ENCODE results near the gene EBI3. TPM values are rescaled to one million over a fixed set of nuclear protein-coding genes. Genes with fewer than 3 reads are reported as not detected.
"Not testable (repeated sequence)": the region's sequence is repeated elsewhere in the genome, so short reads cannot be mapped to it uniquely, and the experiment has no call there.

EBI3 gene
- total RNA-seq, 1 experiment from 2014 or later: not detected

- no peak for DNase-seq
- no peaks in the 10 kb centered on the region for H3K9me3 ChIP-seq (replicated peaks)
- H3K4me1 ChIP-seq: no peaks in the 10 kb centered on the region
- no peak overlapping the region for H3K4me3 ChIP-seq
- H3K27me3 ChIP-seq: no peaks in the 10 kb centered on the region
- H3K36me3 ChIP-seq: no peaks in the 10 kb centered on the region
- H3K27ac ChIP-seq: no peak overlapping the region
Measured at GRCh38 chr19:4217429-4218264, 11.7 kb upstream of the EBI3 start.

- H3K27me3 ChIP-seq; H3K36me3 ChIP-seq; H3K4me3 ChIP-seq; H3K4me1 ChIP-seq; H3K9me3 ChIP-seq (replicated peaks); H3K27ac ChIP-seq; DNase-seq: not testable (repeated sequence)
Measured at GRCh38 chr19:4218523-4218922, 10.8 kb upstream of the EBI3 start.

GRCh38 chr19:4220188-4220587 lies 9.1 kb upstream of the EBI3 start:
- Histone ChIP-seq H3K27me3 (no peaks in the 10 kb centered on the region), H3K9me3 (replicated peaks) (no peaks in the 10 kb centered on the region), H3K4me3 (no peak overlapping the region), H3K27ac (no peak overlapping the region), H3K36me3 (no peaks in the 10 kb centered on the region), H3K4me1 (no peaks in the 10 kb centered on the region)
- DNase-seq: no peak

GRCh38 chr19:4224470-4224869 lies 4.9 kb upstream of the EBI3 start:
- Histone ChIP-seq H3K4me1 (peaks cover 8% of the 10 kb centered on the region; the same call in 1 of the 2 replicates), H3K27ac (no peak overlapping the region), H3K4me3 (no peak overlapping the region), H3K27me3 (no peaks in the 10 kb centered on the region), H3K9me3 (replicated peaks) (no peaks in the 10 kb centered on the region), H3K36me3 (no peaks in the 10 kb centered on the region)
- no peak for DNase-seq

GRCh38 chr19:4225885-4226284 lies 3.4 kb upstream of the EBI3 start:
- Histone ChIP-seq H3K4me3 (no peak overlapping the region), H3K27ac (no peak overlapping the region), H3K9me3 (replicated peaks) (no peaks in the 10 kb centered on the region), H3K27me3 (no peaks in the 10 kb centered on the region), H3K36me3 (no peaks in the 10 kb centered on the region), H3K4me1 (peaks cover 9% of the 10 kb centered on the region; the same call in 1 of the 2 replicates)
- DNase-seq: no peak

GRCh38 chr19:4227771-4228170 lies 1.6 kb upstream of the EBI3 start:
- Histone ChIP-seq H3K27ac (no peak overlapping the region), H3K4me1 (peaks cover 9% of the 10 kb centered on the region; the same call in 1 of the 2 replicates), H3K4me3 (no peak overlapping the region), H3K27me3 (no peaks in the 10 kb centered on the region), H3K36me3 (no peaks in the 10 kb centered on the region), H3K9me3 (replicated peaks) (no peaks in the 10 kb centered on the region)
- no peak for DNase-seq

- Histone ChIP-seq H3K27me3 (no peaks in the 10 kb centered on the region), H3K4me3 (no peak overlapping the region), H3K4me1 (peaks cover 9% of the 10 kb centered on the region; the same call in 1 of the 2 replicates), H3K9me3 (replicated peaks) (no peaks in the 10 kb centered on the region), H3K36me3 (no peaks in the 10 kb centered on the region), H3K27ac (no peak overlapping the region)
- no peak for DNase-seq
Measured at GRCh38 chr19:4228765-4229178, 551 bp upstream of the EBI3 start.

GRCh38 chr19:4230237-4230636 lies 914 bp downstream of the EBI3 start:
- H3K4me3 ChIP-seq; H3K27ac ChIP-seq; DNase-seq; H3K36me3 ChIP-seq; H3K27me3 ChIP-seq; H3K9me3 ChIP-seq (replicated peaks); H3K4me1 ChIP-seq: not testable (repeated sequence)

- not testable (repeated sequence) for H3K4me3 ChIP-seq; H3K27me3 ChIP-seq; H3K36me3 ChIP-seq; DNase-seq; H3K9me3 ChIP-seq (replicated peaks); H3K4me1 ChIP-seq; H3K27ac ChIP-seq
Measured at GRCh38 chr19:4231521-4231920, 2.2 kb downstream of the EBI3 start.

GRCh38 chr19:4232139-4232538 lies 2.8 kb downstream of the EBI3 start:
- not testable (repeated sequence) for H3K4me1 ChIP-seq; H3K27me3 ChIP-seq; H3K4me3 ChIP-seq; H3K27ac ChIP-seq; DNase-seq; H3K9me3 ChIP-seq (replicated peaks); H3K36me3 ChIP-seq

GRCh38 chr19:4232614-4233281 lies 3.4 kb downstream of the EBI3 start:
- peak; percentile 74 to 75 for DNase-seq
- H3K9me3 ChIP-seq (replicated peaks): no peaks in the 10 kb centered on the region
- H3K36me3 ChIP-seq: no peaks in the 10 kb centered on the region
- peaks cover 9% of the 10 kb centered on the region; the same call in 1 of the 2 replicates for H3K4me1 ChIP-seq
- H3K27me3 ChIP-seq: no peaks in the 10 kb centered on the region; the same call in 1 of the 2 replicates
- no peak overlapping the region for H3K4me3 ChIP-seq
- H3K27ac ChIP-seq: no peak overlapping the region

GRCh38 chr19:4233282-4233853 lies 4.0 kb downstream of the EBI3 start:
- H3K4me3 ChIP-seq: no peak overlapping the region
- peak; percentile 73 to 82 for DNase-seq
- H3K27me3 ChIP-seq: no peaks in the 10 kb centered on the region; the same call in 1 of the 2 replicates
- peaks cover 9% of the 10 kb centered on the region; the same call in 1 of the 2 replicates for H3K4me1 ChIP-seq
- H3K36me3 ChIP-seq: no peaks in the 10 kb centered on the region
- H3K9me3 ChIP-seq (replicated peaks): no peaks in the 10 kb centered on the region
- no peak overlapping the region for H3K27ac ChIP-seq

GRCh38 chr19:4234142-4234861 lies 5.0 kb downstream of the EBI3 start:
- Histone ChIP-seq H3K9me3 (replicated peaks) (no peaks in the 10 kb centered on the region), H3K36me3 (no peaks in the 10 kb centered on the region), H3K4me1 (peaks cover 3% of the 10 kb centered on the region; the same call in 1 of the 2 replicates), H3K27ac (no peak overlapping the region), H3K4me3 (no peak overlapping the region), H3K27me3 (no peaks in the 10 kb centered on the region; the same call in 1 of the 2 replicates)
- peak in 1 of 2 experiments; percentile 21 for DNase-seq

GRCh38 chr19:4234862-4235201 lies 5.5 kb downstream of the EBI3 start:
- H3K4me1 ChIP-seq: no peaks in the 10 kb centered on the region

GRCh38 chr19:4237510-4237909 lies 8.2 kb downstream of the EBI3 start:
- not testable (repeated sequence) for DNase-seq; H3K9me3 ChIP-seq (replicated peaks); H3K27me3 ChIP-seq; H3K4me1 ChIP-seq; H3K4me3 ChIP-seq; H3K27ac ChIP-seq; H3K36me3 ChIP-seq

More at GRCh38 chr19:4234862-4235201, 5.5 kb downstream of the EBI3 start:
- no peak overlapping the region for H3K4me3 ChIP-seq
- no peaks in the 10 kb centered on the region; the same call in 1 of the 2 replicates for H3K27me3 ChIP-seq
- no peak for DNase-seq
- H3K9me3 ChIP-seq (replicated peaks): no peaks in the 10 kb centered on the region
- H3K36me3 ChIP-seq: no peaks in the 10 kb centered on the region
- H3K27ac ChIP-seq: no peak overlapping the region

All from SJCRH30 (cell line).